Upper lobe of left lung (tissue), 4 donors: ENCODE results near the gene PSG2.
"Not testable (repeated sequence)": the region's sequence is repeated elsewhere in the genome, so short reads cannot be mapped to it uniquely, and the experiment has no call there.

ENCODE experiments used
- CTCF ChIP-seq, 6 experiments: fragments of 450-650 bp in 4 of 6; fragments of 200-600 bp in 2 of 6; sonication (generic) in 2 of 6; IDR thresholded peaks; one replicate each; pipeline ENCODE4 v1.5.1; 2016 to 2019; ENCODE audit warnings: antibody characterized with exemption in 6 of 6
- POLR2AphosphoS5 ChIP-seq, 2 donors: sonication (generic); formaldehyde crosslinking; IDR thresholded peaks; one replicate each; pipeline ENCODE4 v1.5.1; 2017; ENCODE audit warnings: antibody characterized with exemption in 2 of 2

- not testable (repeated sequence) for TF ChIP-seq CTCF, POLR2AphosphoS5 (IDR thresholded peaks at IDR 0.05)
These were observed 21.8 kb upstream of the PSG2 start for GRCh38 chr19:43104215-43104850.
